ENCODE data around the gene WBP11. TPM values are rescaled to one million over a fixed set of nuclear protein-coding genes. Genes with fewer than 3 reads are reported as not detected.

The WBP11 gene
- 48.2 to 55.8 TPM (median 52.0 TPM) in 5 replicates for total RNA-seq (2022; extraction: Qiagen RNA extraction; ENCODE audit: low read depth)

GRCh38 chr12:14803011-14803829, at the start of gene WBP11, which contains the start of gene C12orf60:
TSS of gene WBP11 (minus strand) at chr12:14803478. CDS start at chr12:14801383, 2,095 bp downstream.
TSS of gene C12orf60 (plus strand) at chr12:14803670. CDS start at chr12:14822936, 19,266 bp downstream.

DNA sequence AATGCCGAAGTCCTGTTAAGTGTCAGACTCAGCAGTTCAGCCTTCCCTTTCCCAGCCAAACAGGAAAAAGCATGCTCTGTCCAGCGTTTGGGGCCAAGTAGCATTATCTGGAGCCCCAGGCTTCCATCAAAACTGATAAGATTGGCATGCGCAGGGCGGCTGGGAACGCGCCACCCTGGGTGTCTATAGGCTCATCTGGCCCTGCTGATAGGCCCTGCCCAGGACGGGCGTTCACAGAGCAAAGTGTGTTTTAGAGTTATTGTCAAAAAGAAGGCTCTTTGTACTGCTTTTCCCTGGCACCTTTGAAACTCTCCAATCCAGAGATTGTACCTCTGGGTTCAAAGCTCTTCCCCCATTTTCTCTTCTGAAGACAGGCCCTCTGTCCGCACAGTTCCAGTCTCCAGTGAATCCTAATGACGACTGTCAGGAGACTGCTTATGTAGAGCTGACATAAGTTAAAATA, 40.2 kb upstream of the WBP11 start, which contains the start of gene ART4:
TSS of gene ART4 (minus strand) at position 102 of the 463 bp plus-strand sequence. CDS start 413 bp downstream, outside the sequence.

GRCh38 chr12:14814014-14814413, 10.7 kb upstream of the WBP11 start, which contains the start of gene SMCO3:
TSS of gene SMCO3 (minus strand) at chr12:14814182. CDS start at chr12:14806680, 7,502 bp downstream.

Other genes starting within 250 kb of the WBP11 start
- 4.0 to 6.3 TPM (median 4.7 TPM) in 5 replicates for gene PLBD1, start 235.6 kb downstream of the WBP11 start, total RNA-seq (2022; extraction: Qiagen RNA extraction; ENCODE audit: low read depth)
- 0.02 to 0.06 TPM (median 0.03 TPM) in 3 of 5 replicates, not detected in the others for gene GUCY2C, start 106.9 kb downstream of the WBP11 start, total RNA-seq (2022; extraction: Qiagen RNA extraction; ENCODE audit: low read depth)
- gene C12orf60, start 192 bp upstream of the WBP11 start, total RNA-seq (2022; extraction: Qiagen RNA extraction; ENCODE audit: low read depth): 1.4 to 2.2 TPM (median 1.8 TPM) in 5 replicates
- not detected in 5 replicates for gene SMCO3, start 10.7 kb upstream of the WBP11 start, total RNA-seq (2022; extraction: Qiagen RNA extraction; ENCODE audit: low read depth)
- not detected in 5 replicates for gene ART4, start 40.0 kb upstream of the WBP11 start, total RNA-seq (2022; extraction: Qiagen RNA extraction; ENCODE audit: low read depth)
- gene MGP, start 82.4 kb upstream of the WBP11 start, total RNA-seq (2022; extraction: Qiagen RNA extraction; ENCODE audit: low read depth): 0.15 TPM in 1 of 5 replicates, not detected in the others
- gene ERP27, start 135.1 kb upstream of the WBP11 start, total RNA-seq (2022; extraction: Qiagen RNA extraction; ENCODE audit: low read depth): not detected in 5 replicates
- gene ARHGDIB, start 158.1 kb upstream of the WBP11 start, total RNA-seq (2022; extraction: Qiagen RNA extraction; ENCODE audit: low read depth): 0.89 to 1.5 TPM (median 1.0 TPM) in 5 replicates
- gene PDE6H, start 169.6 kb upstream of the WBP11 start, total RNA-seq (2022; extraction: Qiagen RNA extraction; ENCODE audit: low read depth): not detected in 5 replicates

Measured in A549 treated with DMSO at 1 μM for 4 hours (cell line).